Common myeloid progenitor, CD34-positive (primary cell): ENCODE measurements around the gene LECT2.
A peak's percentile ranks its signal among the peaks of the same experiment; 100 is the strongest.

Experiments used
- CTCF ChIA-PET: fragments of 350-600 bp; sonication (Branson Sonifier 250); formaldehyde crosslinking; loops from one replicate; lab custom pipeline; 2021; ENCODE audit warnings: antibody characterized with exemption; lab: Charles Lee
- POLR2A ChIA-PET: fragments of 350-600 bp; sonication (Branson Sonifier 250); formaldehyde crosslinking; loops from one replicate; lab custom pipeline; 2021; ENCODE audit warnings: antibody characterized with exemption; lab: Charles Lee
- DNase-seq, 3 donors: peaks; one replicate each; pipeline versions ENCODE4 v3.0.0 to v3.0.0-alpha.2; 2013
- H3K27ac ChIP-seq, 2 experiments: 1 replicate in 1 of 2; 2 replicates in 1 of 2; pipeline ENCODE4 v1.7.0; 2013; ENCODE audit warnings: inconsistent platforms in 2 of 2, low read length in 2 of 2, mild to moderate bottlenecking in 2 of 2, low read depth in 1 of 2, moderate library complexity in 1 of 2; ENCODE audit not compliant: severe bottlenecking in 2 of 2, insufficient read depth in 1 of 2, poor library complexity in 1 of 2
- H3K27me3 ChIP-seq, 5 experiments: replicated peaks in 2 of 5; 1 replicate in 3 of 5; 2 replicates in 2 of 5; pipeline versions ENCODE4 v1.6.1 to v1.7.0; 2013; ENCODE audit warnings: low read length in 4 of 5, mild to moderate bottlenecking in 2 of 5, moderate library complexity in 2 of 5, inconsistent platforms in 1 of 5; ENCODE audit not compliant: insufficient read depth in 5 of 5, control insufficient read depth in 4 of 5
- H3K36me3 ChIP-seq, 4 experiments: 1 replicate in 2 of 4; 2 replicates in 2 of 4; pipeline versions ENCODE4 v1.6.1 to v1.7.0; 2013; ENCODE audit warnings: low read length in 3 of 4, control low read depth in 1 of 4, mild to moderate bottlenecking in 1 of 4; ENCODE audit not compliant: control insufficient read depth in 4 of 4, insufficient read depth in 4 of 4
- H3K4me1 ChIP-seq, 4 experiments: 1 replicate in 3 of 4; 2 replicates in 1 of 4; pipeline versions ENCODE4 v1.6.1 to v1.7.1; 2013; ENCODE audit warnings: low read length in 3 of 4, mild to moderate bottlenecking in 3 of 4, control low read depth in 1 of 4, inconsistent platforms in 1 of 4, moderate library complexity in 1 of 4; ENCODE audit not compliant: control insufficient read depth in 4 of 4, insufficient read depth in 4 of 4; ENCODE audit errors: control extremely low read depth in 1 of 4
- H3K4me3 ChIP-seq, 7 experiments: 1 replicate in 4 of 7; 2 replicates in 3 of 7; pipeline versions ENCODE4 v1.5.1 to v1.7.0; 2013; ENCODE audit warnings: mild to moderate bottlenecking in 7 of 7, low read length in 6 of 7, moderate library complexity in 6 of 7, inconsistent platforms in 2 of 7, low read depth in 2 of 7, control low read depth in 1 of 7; ENCODE audit not compliant: insufficient read depth in 4 of 7, control insufficient read depth in 1 of 7; ENCODE audit errors: extremely low read depth in 1 of 7
- H3K9me3 ChIP-seq, 5 experiments: 1 replicate in 4 of 5; 2 replicates in 1 of 5; pipeline versions ENCODE4 v1.6.1 to v1.7.1; 2013; ENCODE audit warnings: low read length in 4 of 5, mild to moderate bottlenecking in 2 of 5, inconsistent platforms in 1 of 5, low read depth in 1 of 5, moderate library complexity in 1 of 5; ENCODE audit not compliant: control insufficient read depth in 4 of 5, insufficient read depth in 2 of 5; ENCODE audit errors: control extremely low read depth in 1 of 5
- WGBS: methylation state at CpG from one replicate; pipeline ENCODE4 v1.1.5; 2013; ENCODE audit not compliant: insufficient coverage; 5-methylcytosine and 5-hydroxymethylcytosine counted together

LECT2 gene

GRCh38 chr5:135930949-135931295 is 23.9 kb downstream of the LECT2 start:
- Histone ChIP-seq H3K27ac (no peak overlapping the region), H3K36me3 (no peaks in the 10 kb centered on the region), H3K27me3 (peaks cover 15 to 82% (median 34%) of the 10 kb centered on the region in 5 experiments), H3K4me1 (peaks cover 0 to 12% (median 5%) of the 10 kb centered on the region in 4 experiments), H3K9me3 (peaks cover 0 to 9% (median 2%) of the 10 kb centered on the region in 5 experiments), H3K4me3 (peak overlapping the region in 1 of 7 experiments; percentile 43)
- DNase-seq: no peak
- ChIA-PET POLR2A (no interaction called here), CTCF (no interaction called here)
- WGBS: 7% methylated on average over 10 of the region's 18 CpGs

DNA sequence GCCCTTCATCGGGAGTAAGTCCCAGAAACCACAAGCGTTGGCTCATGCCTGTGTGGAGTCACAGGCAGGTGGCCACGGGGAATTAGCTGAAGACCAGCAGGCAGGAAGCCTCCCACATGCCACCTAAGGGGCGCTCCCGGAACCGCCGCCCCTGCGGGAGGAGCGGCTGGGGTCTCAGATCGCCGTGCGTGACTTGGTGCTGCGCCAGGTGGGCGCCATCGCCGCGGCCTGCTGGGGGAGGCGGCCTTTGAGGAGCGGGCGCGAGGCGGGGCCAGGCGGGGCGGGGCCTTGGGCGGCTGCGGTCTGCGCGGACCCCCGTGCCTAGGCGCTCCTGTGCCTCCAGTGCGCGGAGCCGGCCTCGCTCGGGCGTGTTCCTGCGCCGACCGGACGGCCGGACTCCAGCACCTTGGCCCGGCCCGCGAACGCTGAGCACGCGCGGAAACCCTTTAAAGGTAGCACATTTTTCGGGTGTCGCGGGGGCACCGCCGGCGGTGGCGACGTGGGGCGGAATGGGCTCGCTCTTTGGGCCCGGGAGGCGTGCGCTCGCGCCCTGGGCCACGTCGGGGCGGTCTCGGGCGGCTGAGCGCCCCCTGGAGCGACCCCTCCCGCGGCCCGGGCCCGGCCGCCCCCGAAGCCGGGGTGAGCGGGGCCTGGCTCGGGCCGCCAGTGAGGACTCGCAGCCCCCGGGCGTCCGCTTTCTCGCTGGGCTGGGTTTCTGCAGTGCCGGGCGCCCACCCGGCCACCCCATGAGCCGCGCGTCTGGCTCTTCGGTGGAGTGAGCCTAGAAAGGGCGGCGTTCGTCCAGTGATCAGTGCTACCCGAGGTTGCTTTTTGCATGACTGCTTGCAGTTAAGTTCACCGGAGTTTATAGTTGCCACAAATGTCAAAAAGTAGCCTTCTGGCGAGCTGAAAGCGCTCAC is 24.5 kb downstream of the LECT2 start:
- POLR2A ChIA-PET: no interaction called here
- Histone ChIP-seq H3K36me3 (no peaks in the 10 kb centered on the region), H3K27ac (no peak overlapping the region), H3K4me1 (peaks cover 0 to 12% (median 5%) of the 10 kb centered on the region in 4 experiments), H3K9me3 (peaks cover 0 to 13% (median 2%) of the 10 kb centered on the region in 5 experiments), H3K27me3 (peaks cover 13 to 88% (median 36%) of the 10 kb centered on the region in 5 experiments), H3K4me3 (peak overlapping the region in 3 of 7 experiments; percentile 33 to 48 (median 43))
- CTCF ChIA-PET: interaction anchor here (1.1 kb wide), 1 partner anchor 248 kb away, joined by 3 read pairs; no protein-coding TSS in a partner anchor
- DNase-seq: peak; percentile 22 to 33 (median 25)
- WGBS: 3% methylated on average over 89 of the region's 99 CpGs

DNA sequence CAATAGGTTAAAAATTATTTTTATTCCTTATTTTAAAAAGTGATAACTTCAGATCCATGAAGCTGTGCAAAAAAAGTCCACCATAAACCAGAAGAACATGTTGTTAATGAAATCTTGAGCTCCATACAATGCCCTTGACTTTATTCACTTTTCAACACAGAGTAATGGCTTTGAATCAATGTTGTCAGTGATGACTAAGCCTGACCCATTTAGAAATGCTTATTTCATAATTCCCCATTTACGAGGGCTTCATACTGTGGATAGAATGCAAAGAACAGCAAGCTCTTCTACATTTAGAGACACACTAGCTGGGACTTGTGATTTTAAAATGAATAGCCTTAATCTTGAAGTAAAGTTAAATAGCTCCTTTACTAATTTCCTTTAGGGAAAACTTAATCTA is 33.4 kb downstream of the LECT2 start:
- Histone ChIP-seq H3K27ac (no peak overlapping the region), H3K4me3 (no peak overlapping the region), H3K27me3 (peaks cover 7 to 79% (median 32%) of the 10 kb centered on the region in 5 experiments), H3K9me3 (peaks cover 0 to 4% (median 0%) of the 10 kb centered on the region in 5 experiments), H3K36me3 (no peaks in the 10 kb centered on the region), H3K4me1 (no peaks in the 10 kb centered on the region)
- DNase-seq: no peak
- CTCF ChIA-PET: no interaction called here
- POLR2A ChIA-PET: no interaction called here
- WGBS: no CpG with 5 or more reads among the region's 1 CpG

DNA sequence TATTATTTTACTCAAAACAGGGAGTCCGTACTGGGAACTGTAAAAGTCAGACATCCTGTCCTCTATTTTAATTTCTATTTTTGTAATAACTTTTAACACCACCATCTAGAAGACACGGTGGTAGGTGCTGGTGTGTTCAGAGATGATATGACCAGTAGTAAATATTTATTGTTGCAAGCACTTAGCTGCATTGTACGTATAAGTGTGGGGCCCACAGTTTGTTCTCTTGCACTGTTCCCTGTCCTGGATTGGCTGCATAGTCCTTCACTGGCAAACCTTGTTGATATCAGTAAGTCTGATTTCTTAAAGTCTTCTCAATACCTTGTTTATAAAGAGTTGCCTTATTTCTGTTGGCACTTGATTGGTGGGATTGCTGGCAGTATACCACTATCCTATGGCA is 34.6 kb downstream of the LECT2 start:
- CTCF ChIA-PET: no interaction called here
- POLR2A ChIA-PET: no interaction called here

GRCh38 chr5:135916638-135917263 is 38.0 kb downstream of the LECT2 start:
- Histone ChIP-seq H3K27ac (no peak overlapping the region), H3K36me3 (no peaks in the 10 kb centered on the region), H3K27me3 (peaks cover 8 to 61% (median 18%) of the 10 kb centered on the region in 5 experiments), H3K4me1 (no peaks in the 10 kb centered on the region), H3K4me3 (no peak overlapping the region), H3K9me3 (no peaks in the 10 kb centered on the region)
- WGBS: 87% methylated on average over 7 of the region's 8 CpGs
- POLR2A ChIA-PET: no interaction called here
- peak in 2 of 3 donors; percentile 9 to 25 for DNase-seq
- CTCF ChIA-PET: interaction anchor here (1.6 kb wide), 1 partner anchor 28 kb away, joined by 5 read pairs; no protein-coding TSS in a partner anchor

More for the DNA sequence above, 34.6 kb downstream of the LECT2 start:
- 100% methylated on average over 1 of the region's 3 CpGs for WGBS
- Histone ChIP-seq H3K27me3 (peaks cover 11 to 70% (median 31%) of the 10 kb centered on the region in 5 experiments), H3K4me1 (no peaks in the 10 kb centered on the region), H3K9me3 (peaks cover 0 to under 1% (median 0%) of the 10 kb centered on the region in 5 experiments), H3K27ac (no peak overlapping the region), H3K36me3 (no peaks in the 10 kb centered on the region), H3K4me3 (no peak overlapping the region)
- DNase-seq: no peak

DNA sequence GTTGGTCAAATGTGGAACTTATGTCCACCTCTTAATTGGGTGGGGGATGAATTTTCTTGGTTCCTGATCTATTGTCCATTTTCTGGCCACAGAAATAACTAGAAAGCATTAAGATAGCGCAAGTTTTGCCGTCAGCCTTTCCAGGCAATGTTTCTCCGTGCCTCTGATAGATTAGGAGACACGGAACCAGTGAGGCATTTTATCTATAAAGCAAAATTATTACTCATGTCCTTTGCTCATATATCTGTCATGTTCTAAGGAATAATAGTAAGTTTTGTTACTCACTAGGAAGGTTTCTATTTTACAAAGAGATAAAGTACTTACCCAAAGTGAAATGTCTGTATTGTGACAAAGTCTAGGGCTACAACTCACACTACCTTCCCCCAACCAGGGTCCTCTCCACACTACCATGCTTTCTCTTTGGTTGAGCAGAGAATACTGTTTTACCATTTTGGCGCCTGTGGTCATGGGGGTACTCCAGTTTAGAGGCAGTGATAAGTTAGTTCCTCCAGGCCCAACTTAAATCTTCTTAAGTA is 39.2 kb downstream of the LECT2 start:
- Histone ChIP-seq H3K9me3 (no peaks in the 10 kb centered on the region), H3K36me3 (no peaks in the 10 kb centered on the region), H3K4me1 (no peaks in the 10 kb centered on the region), H3K27me3 (peaks cover 8 to 62% (median 22%) of the 10 kb centered on the region in 5 experiments), H3K4me3 (no peak overlapping the region), H3K27ac (no peak overlapping the region)
- POLR2A ChIA-PET: no interaction called here
- 100% methylated on average over 3 of the region's 5 CpGs for WGBS
- CTCF ChIA-PET: interaction anchor here (1.6 kb wide), 1 partner anchor 29 kb away, joined by 5 read pairs; no protein-coding TSS in a partner anchor
- no peak for DNase-seq
